Omental fat pad (tissue), 4 donors: Measurements from ENCODE around the gene KCNC3. TPM values are rescaled to one million over a fixed set of nuclear protein-coding genes. Genes with fewer than 3 reads are reported as not detected.

Source experiments
- ATAC-seq: fragments of 150-250 bp; one replicate; pipeline ENCODE4 v1.9.1; 2016; ENCODE audit warnings: mild to moderate bottlenecking, moderate library complexity; ENCODE audit not compliant: low FRiP score
- DNase-seq: peaks from one replicate; pipeline ENCODE4 v3.0.0-alpha.2; 2019; ENCODE audit warnings: low spot score
- CTCF ChIP-seq, 3 donors: fragments of 450-650 bp; IDR thresholded peaks; one replicate each; pipeline ENCODE4 v1.5.1; 2016 to 2017; ENCODE audit warnings: antibody characterized with exemption in 3 of 3, mild to moderate bottlenecking in 3 of 3, moderate library complexity in 2 of 3
- total RNA-seq, 4 donors: library from RNA; depleted of rRNA; stranded (reverse); fragments of >200 nt; gene quantifications; one replicate each; pipeline ENCODE4 v1.1.0, GENCODE V29; 2016

The KCNC3 gene
- total RNA-seq, 4 donors from 2014 or later, result 0.28 to 0.72 (median 0.31) TPM

- TF ChIP-seq CTCF (IDR thresholded peaks at IDR 0.05), result no peak
- ATAC-seq (no peak), DNase-seq (no peak)
Observed at GRCh38 chr19:50371914-50372475, 42.8 kb upstream of the KCNC3 start.

- peak in 1 of 3 donors; percentile 52 for TF ChIP-seq CTCF (IDR thresholded peaks at IDR 0.05)
- DNase-seq, result peak; percentile 91
- ATAC-seq, result peak; percentile 87
Observed at GRCh38 chr19:50368649-50369570, 39.7 kb upstream of the KCNC3 start.

- no peak for TF ChIP-seq CTCF (IDR thresholded peaks at IDR 0.05)
- no peak for ATAC-seq
- DNase-seq, result no peak
Observed at GRCh38 chr19:50365434-50366306, 36.5 kb upstream of the KCNC3 start, which contains the start of gene NAPSA. TSS of gene NAPSA (minus strand) at chr19:50365639. CDS start at chr19:50365621, 18 bp downstream.

- no peak for ATAC-seq
- TF ChIP-seq CTCF (IDR thresholded peaks at IDR 0.05), result no peak
- DNase-seq, result no peak
Observed at GRCh38 chr19:50362656-50363424, 33.7 kb upstream of the KCNC3 start.

GRCh38 chr19:50362030-50362412, 32.8 kb upstream of the KCNC3 start:
- no peak for DNase-seq
- no peak for TF ChIP-seq CTCF (IDR thresholded peaks at IDR 0.05)

More at GRCh38 chr19:50362030-50362412, 32.8 kb upstream of the KCNC3 start:
- ATAC-seq, result no peak
